K562 (cell line): ENCODE measurements around the gene MYO9A. TPM values are rescaled to one million over a fixed set of nuclear protein-coding genes. Genes with fewer than 3 reads are reported as not detected.

Experiments used
- ATAC-seq: fragments of 200-7000 bp; cut with Tn5 transposase; 3 replicates; pipeline ENCODE4 v1.9.1; 2020; ENCODE audit warnings: moderate library complexity
- BruUV-seq: library from RNA; stranded (reverse); fragments of 400-500 nt; replicated peaks from 2 replicates; lab custom pipeline; 2021; lab: Mats Ljungman, UMichigan
- CTCF ChIA-PET: fragments of 300-600 bp; formaldehyde crosslinking; extraction: SDS; loops from one replicate; lab custom pipeline; 2021; ENCODE audit warnings: low intra/inter-chr PET ratio; lab: Yijun Ruan, JAX
- POLR2A ChIA-PET: fragments of 300-600, 350-650 bp; sonication (Branson Sonifier 250); formaldehyde crosslinking; extraction: SDS; loops from one replicate; lab custom pipeline; 2021; ENCODE audit warnings: antibody characterized with exemption, inconsistent platforms; lab: Yijun Ruan, JAX
- DNase-seq, 4 experiments: peaks; one replicate each; pipeline versions ENCODE4 v3.0.0 to v3.0.0-alpha.2; 2011 to 2018; ENCODE audit warnings: low spot score in 3 of 4, mixed read lengths in 3 of 4; ENCODE audit errors: extremely low read depth in 1 of 4
- FAIRE-seq: peaks from 2 replicates; lab custom pipeline; 2011; peaks lifted over from hg19 to GRCh38; lab: Jason Lieb, UNC
- H2AFZ ChIP-seq: 2 replicates; pipeline ENCODE4 v1.6.0; 2011; ENCODE audit warnings: low read depth, low read length, control low read depth, inconsistent platforms
- H3K27ac ChIP-seq: fragments of 200-600 bp; 3 replicates; pipeline ENCODE4 v1.8.0; 2011; ENCODE audit warnings: low read depth, mild to moderate bottlenecking, control low read depth, inconsistent platforms, low read length, moderate library complexity, mixed read lengths; ENCODE audit errors: extremely low read depth
- H3K27me3 ChIP-seq, 2 experiments: fragments of 300-600 bp in 1 of 2; 2 replicates in 1 of 2; 3 replicates in 1 of 2; pipeline versions ENCODE4 v1.6.0 to v1.8.0; 2011; ENCODE audit warnings: inconsistent platforms in 2 of 2, low read length in 2 of 2, mild to moderate bottlenecking in 1 of 2, mixed read lengths in 1 of 2, moderate library complexity in 1 of 2; ENCODE audit not compliant: control insufficient read depth in 2 of 2, insufficient read depth in 2 of 2
- H3K36me3 ChIP-seq: fragments of 300-600 bp; 3 replicates; pipeline ENCODE4 v1.8.0; 2011; ENCODE audit warnings: mild to moderate bottlenecking, low read length, inconsistent platforms; ENCODE audit not compliant: control insufficient read depth, insufficient read depth
- H3K4me1 ChIP-seq, 2 experiments: fragments of 200-600 bp in 1 of 2; replicated peaks in 1 of 2; 2 replicates in 1 of 2; 3 replicates in 1 of 2; pipeline versions ENCODE4 v1.5.1 to v1.8.0; 2011; ENCODE audit warnings: inconsistent platforms in 2 of 2, low read length in 2 of 2, mild to moderate bottlenecking in 1 of 2, mixed read lengths in 1 of 2, moderate library complexity in 1 of 2; ENCODE audit not compliant: control insufficient read depth in 2 of 2, insufficient read depth in 2 of 2
- H3K4me2 ChIP-seq: 2 replicates; pipeline ENCODE4 v1.6.1; 2011; ENCODE audit warnings: low read length, control low read depth, inconsistent platforms, mixed read lengths; ENCODE audit not compliant: insufficient read depth
- H3K4me3 ChIP-seq: fragments of 200-600 bp; sonication (generic), shearing (Covaris generic); 2 replicates; pipeline ENCODE4 v1.5.1; 2016; ENCODE audit warnings: control low read depth, inconsistent platforms
- H3K79me2 ChIP-seq: fragments of 200-600 bp; 3 replicates; pipeline ENCODE4 v1.8.0; 2011; ENCODE audit warnings: low read length, inconsistent platforms; ENCODE audit not compliant: control insufficient read depth, insufficient read depth
- H3K9ac ChIP-seq, 2 experiments: 2 replicates each; pipeline versions ENCODE4 v1.6.0 to v1.6.1; 2011; ENCODE audit warnings: low read depth in 2 of 2, low read length in 2 of 2, control low read depth in 1 of 2, inconsistent platforms in 1 of 2, mild to moderate bottlenecking in 1 of 2, mixed read lengths in 1 of 2; ENCODE audit not compliant: insufficient read depth in 1 of 2
- H3K9me1 ChIP-seq: one replicate; pipeline ENCODE4 v1.6.0; 2011; ENCODE audit warnings: inconsistent platforms, mild to moderate bottlenecking, low read length, moderate library complexity; ENCODE audit not compliant: control insufficient read depth, insufficient read depth
- H3K9me3 ChIP-seq: replicated peaks from 2 replicates; pipeline ENCODE4 v1.5.1; 2011; ENCODE audit warnings: low read depth, low read length, inconsistent platforms; ENCODE audit not compliant: control insufficient read depth, insufficient read depth
- H4K20me1 ChIP-seq: replicated peaks from 2 replicates; pipeline ENCODE4 v1.6.1; 2011; ENCODE audit warnings: low read length, inconsistent platforms, mixed read lengths; ENCODE audit not compliant: control insufficient read depth, insufficient read depth
- ARID1B ChIP-seq: fragments of 450-650 bp; IDR thresholded peaks from 2 replicates; pipeline ENCODE4 v1.6.1; 2016; ENCODE audit warnings: antibody characterized with exemption, mild to moderate bottlenecking, inconsistent platforms
- C11orf30 ChIP-seq: fragments of 450-650 bp; IDR thresholded peaks from 2 replicates; pipeline ENCODE4 v1.6.1; 2016; ENCODE audit warnings: low read depth, mild to moderate bottlenecking
- MAFG ChIP-seq: fragments of 450-650 bp; conservative IDR thresholded peaks from 2 replicates; pipeline ENCODE4 v1.6.1; 2016; ENCODE audit warnings: missing genetic modification characterization, missing compliant biosample characterization
- MXD1 ChIP-seq: fragments of 250-450 bp; sonication (Bioruptor Pico); IDR thresholded peaks from 2 replicates; pipeline ENCODE4 v1.8.0; 2021; ENCODE audit warnings: borderline replicate concordance, mild to moderate bottlenecking, moderate library complexity; ENCODE audit not compliant: poor library complexity, severe bottlenecking
- ZNF316 ChIP-seq: fragments of 450-650 bp; IDR thresholded peaks from 2 replicates; pipeline ENCODE4 v1.6.1; 2016
- WGBS: fragments of 100-300 bp; shearing (Covaris generic); methylation state at CpG from one replicate; pipeline ENCODE4 v1.1.6; 2016; ENCODE audit warnings: low coverage, mixed read lengths; ENCODE audit not compliant: insufficient coverage; ENCODE audit errors: missing lambda C conversion rate; 5-methylcytosine and 5-hydroxymethylcytosine counted together
- in situ Hi-C: fragments of 300-500 bp; cut with MboI; formaldehyde crosslinking; loops from 4 replicates; pipeline ENCODE4 v1.15.0; 2018; ENCODE audit warnings: inconsistent platforms, mixed read lengths
- intact Hi-C: fragments of 100-400 bp; cut with micrococcal nuclease; formaldehyde crosslinking; loops from 2 replicates; pipeline ENCODE4 v1.14.2; 2022
- polyA plus RNA-seq, 8 experiments: library from polyadenylated mRNA; depleted of rRNA in 4 of 8; stranded (reverse) in 5 of 8; unstranded in 3 of 8; fragments of >200 nt; fragmentation: Nextera tagmentation in 2 of 8; fragmentation: Illumina TruSeq in 1 of 8; extraction: Ambion mirVana in 2 of 8; extraction: Trizol in 1 of 8; gene quantifications; 2 replicates each; pipeline versions ENCODE4 v1.2.1 to v1.2.3, GENCODE V29; 2011 to 2014; ENCODE audit warnings: inconsistent platforms in 1 of 8, missing spikeins in 1 of 8
- total RNA-seq, 7 experiments: library from RNA; depleted of rRNA in 6 of 7; stranded (reverse); fragments of >200 nt in 6 of 7; fragmentation: Illumina TruSeq in 2 of 7; extraction: Trizol in 2 of 7; gene quantifications; 2 replicates each; pipeline versions ENCODE4 v1.2.1 to v1.2.3, GENCODE V29; 2011 to 2021; ENCODE audit warnings: low replicate concordance in 1 of 7

MYO9A gene
- total and polyA plus RNA-seq, 9 of the 15 experiments (the other 6 are each of a cell fraction or from before 2014, with no cell fraction given), result 1.9 to 15.4 (median 5.8) TPM

- peak; percentile 71 for TF ChIP-seq ZNF316
- no peak for TF ChIP-seq ARID1B
- TF ChIP-seq C11orf30, result peak; percentile 47; the same call in 1 of the 2 replicates
- 0 out of 2 replicates have a peak, but pooled peaks have one; percentile 35 for TF ChIP-seq MAFG
- ChIA-PET POLR2A (no interaction called here), CTCF (no interaction called here)
- no peak for FAIRE-seq
- in situ Hi-C loops (no loop called here), intact Hi-C loops (no loop called here)
- H3K79me2 ChIP-seq, result no peaks in the 10 kb centered on the region
- H3K9ac ChIP-seq, result no peak overlapping the region
- H3K9me3 ChIP-seq, result no peaks in the 10 kb centered on the region
- H3K36me3 ChIP-seq, result no peaks in the 10 kb centered on the region
- BruUV-seq, result no TSS peak
- H3K4me3 ChIP-seq, result no peak overlapping the region
- ATAC-seq, result no peak
- DNase-seq, result no peak
- 0 out of 5 replicates have a peak, but pooled peaks cover 0 to 5% of the 10 kb centered on the region in 2 experiments for H3K27me3 ChIP-seq
- H4K20me1 ChIP-seq, result no peaks in the 10 kb centered on the region
- no peak overlapping the region for H2AFZ ChIP-seq
- no peaks in the 10 kb centered on the region for H3K9me1 ChIP-seq
- H3K27ac ChIP-seq, result no peak overlapping the region
- no peaks in the 10 kb centered on the region for H3K4me1 ChIP-seq
- no peak overlapping the region for H3K4me2 ChIP-seq
Measured at GRCh38 chr15:72128359-72128758, 10.4 kb upstream of the MYO9A start.

GRCh38 chr15:72127724-72128322 is 9.9 kb upstream of the MYO9A start:
- intact Hi-C loops (no loop called here), in situ Hi-C loops (no loop called here)
- no peaks in the 10 kb centered on the region for H3K4me1 ChIP-seq
- H3K79me2 ChIP-seq, result no peaks in the 10 kb centered on the region
- DNase-seq (no peak), FAIRE-seq (no peak), ATAC-seq (no peak)
- BruUV-seq, result no TSS peak
- no peaks in the 10 kb centered on the region for H4K20me1 ChIP-seq
- no peak overlapping the region for H3K27ac ChIP-seq
- ChIA-PET POLR2A (interaction anchor here (0.6 kb wide), 1 partner anchor 346 kb away, joined by 3 read pairs; no protein-coding TSS in a partner anchor), CTCF (no interaction called here)
- no peaks in the 10 kb centered on the region for H3K9me1 ChIP-seq
- H3K27me3 ChIP-seq, result 0 out of 5 replicates have a peak, but pooled peaks cover 0 to 1% of the 10 kb centered on the region in 2 experiments
- 5% methylated on average over 2 of the region's 2 CpGs for WGBS
- no peaks in the 10 kb centered on the region for H3K9me3 ChIP-seq
- H3K4me2 ChIP-seq, result no peak overlapping the region
- H2AFZ ChIP-seq, result no peak overlapping the region
- no peaks in the 10 kb centered on the region for H3K36me3 ChIP-seq
- H3K9ac ChIP-seq, result no peak overlapping the region
- no peak for TF ChIP-seq MXD1 (CRISPR knock-in tag)
- no peak overlapping the region for H3K4me3 ChIP-seq
